Type B pancreatic cell (in vitro differentiated cells): ENCODE measurements around the gene PHC2. TPM values are rescaled to one million over a fixed set of nuclear protein-coding genes. Genes with fewer than 3 reads are reported as not detected.

Experiments used
- DNase-seq: peaks from one replicate; pipeline ENCODE4 v3.0.0; 2021; ENCODE audit warnings: mixed read lengths; ENCODE audit not compliant: unreplicated experiment; ENCODE audit errors: extremely low spot score
- H3K27ac Mint-ChIP-seq: 2 replicates; pipeline ENCODE4 v1.8.0; 2021; ENCODE audit warnings: mild to moderate bottlenecking, mixed read lengths
- H3K27me3 Mint-ChIP-seq: 2 replicates; pipeline ENCODE4 v1.8.0; 2021; ENCODE audit warnings: mixed read lengths
- H3K36me3 Mint-ChIP-seq: 2 replicates; pipeline ENCODE4 v1.8.0; 2021; ENCODE audit warnings: mixed read lengths
- H3K4me1 Mint-ChIP-seq: one replicate; pipeline ENCODE4 v1.8.0; 2021; ENCODE audit warnings: mixed read lengths; ENCODE audit not compliant: unreplicated experiment
- H3K4me3 Mint-ChIP-seq: 2 replicates; pipeline ENCODE4 v1.8.0; 2021; ENCODE audit warnings: mild to moderate bottlenecking, mixed read lengths
- H3K9me3 Mint-ChIP-seq: 2 replicates; pipeline ENCODE4 v1.8.0; 2021; ENCODE audit warnings: mixed read lengths
- CTCF ChIP-seq: fragments of 200-600 bp; sonication (generic); conservative IDR thresholded peaks from 2 replicates; pipeline ENCODE4 v1.5.0; 2021; ENCODE audit warnings: antibody characterized with exemption, mild to moderate bottlenecking
- total RNA-seq: library from RNA; stranded (reverse); gene quantifications from 2 replicates; pipeline ENCODE4 v1.2.1, GENCODE V29; 2021; ENCODE audit warnings: low replicate concordance

Gene PHC2
- total RNA-seq, 1 donor from 2014 or later: 106 TPM

- H3K36me3 Mint-ChIP-seq: peaks cover 18% of the 10 kb centered on the region
- no peak overlapping the region for H3K27ac Mint-ChIP-seq
- DNase-seq: no peak
- H3K27me3 Mint-ChIP-seq: no peaks in the 10 kb centered on the region
- peaks cover 5% of the 10 kb centered on the region for H3K4me1 Mint-ChIP-seq
- no peaks in the 10 kb centered on the region for H3K9me3 Mint-ChIP-seq
- no peak overlapping the region for H3K4me3 Mint-ChIP-seq
- no peak for TF ChIP-seq CTCF
Observed at GRCh38 chr1:33322109-33322508, 108.8 kb downstream of the PHC2 start.

GRCh38 chr1:33321178-33321577 is 109.7 kb downstream of the PHC2 start:
- no peak for TF ChIP-seq CTCF
- Mint-ChIP-seq H3K4me1 (peaks cover 5% of the 10 kb centered on the region), H3K4me3 (no peak overlapping the region), H3K27ac (no peak overlapping the region), H3K36me3 (peaks cover 17% of the 10 kb centered on the region), H3K27me3 (no peaks in the 10 kb centered on the region), H3K9me3 (no peaks in the 10 kb centered on the region)
- no peak for DNase-seq

GRCh38 chr1:33320619-33321165 is 110.2 kb downstream of the PHC2 start, which contains the start of gene A3GALT2:
A3GALT2 (minus strand) TSS chr1:33321098; CDS start chr1:33321098, 0 bp downstream.
- Mint-ChIP-seq H3K9me3 (no peaks in the 10 kb centered on the region), H3K27me3 (no peaks in the 10 kb centered on the region), H3K27ac (no peak within 1 kb of the TSS), H3K36me3 (peaks cover 12% of the 10 kb centered on the region), H3K4me1 (peaks cover 6% of the 10 kb centered on the region), H3K4me3 (no peak within 1 kb of the TSS)
- DNase-seq: no peak
- no peak for TF ChIP-seq CTCF

- no peak for TF ChIP-seq CTCF
- no peaks in the 10 kb centered on the region for H3K9me3 Mint-ChIP-seq
- H3K4me1 Mint-ChIP-seq: peaks cover 10% of the 10 kb centered on the region
- no peak overlapping the region for H3K4me3 Mint-ChIP-seq
- no peak for DNase-seq
- no peaks in the 10 kb centered on the region for H3K27me3 Mint-ChIP-seq
- peaks cover 9% of the 10 kb centered on the region for H3K36me3 Mint-ChIP-seq
- no peak overlapping the region for H3K27ac Mint-ChIP-seq
Observed at GRCh38 chr1:33319949-33320618, 110.8 kb downstream of the PHC2 start.

DNA sequence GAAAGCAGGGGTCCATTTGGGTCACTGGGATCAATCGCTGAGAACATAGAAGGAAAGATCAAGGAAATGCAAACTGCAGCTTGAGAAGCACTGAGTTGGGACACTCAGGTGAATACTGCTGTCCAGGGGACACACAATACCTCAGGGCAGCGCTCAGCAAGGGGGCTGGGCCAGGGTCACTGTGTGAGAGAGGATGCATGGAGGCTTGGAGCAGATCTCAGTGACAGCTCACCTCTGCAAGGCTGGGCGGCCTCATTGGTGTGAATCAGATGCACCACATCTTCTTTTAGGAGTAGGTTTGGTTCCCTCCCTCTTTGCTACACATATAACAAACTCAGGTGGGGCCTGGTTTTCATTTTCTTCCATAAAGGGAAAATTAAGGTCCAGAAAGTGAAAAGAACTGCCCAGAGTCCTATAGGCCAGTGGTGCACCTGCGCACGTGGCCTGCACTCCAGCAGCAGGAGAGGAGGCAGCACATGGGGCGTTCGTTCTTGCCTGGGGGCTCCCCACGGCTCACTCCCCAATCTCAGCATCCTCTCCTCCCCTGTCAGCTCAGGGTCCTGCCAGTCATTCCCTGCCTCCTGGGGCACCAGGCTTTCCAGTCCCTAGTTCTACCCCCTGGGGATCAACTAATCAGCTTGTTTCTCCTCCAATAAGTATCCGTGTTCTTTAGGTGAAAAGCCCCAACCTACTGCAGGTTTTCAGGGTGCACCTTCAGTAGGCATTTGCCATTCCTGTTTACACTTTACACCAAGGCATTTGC is 111.5 kb downstream of the PHC2 start:
- DNase-seq: no peak
- peaks cover 6% of the 10 kb centered on the region for H3K36me3 Mint-ChIP-seq
- no peaks in the 10 kb centered on the region for H3K27me3 Mint-ChIP-seq
- H3K27ac Mint-ChIP-seq: peak overlapping the region; percentile 35
- TF ChIP-seq CTCF: no peak
- H3K4me3 Mint-ChIP-seq: no peak overlapping the region
- H3K4me1 Mint-ChIP-seq: peaks cover 14% of the 10 kb centered on the region
- H3K9me3 Mint-ChIP-seq: no peaks in the 10 kb centered on the region
